Tibial nerve (tissue), 4 donors: Measurements from ENCODE around the gene TAS2R9. TPM values are rescaled to one million over a fixed set of nuclear protein-coding genes. Genes with fewer than 3 reads are reported as not detected.

Source experiments
- DNase-seq, 2 donors: peaks; one replicate each; pipeline ENCODE4 v3.0.0-alpha.2; 2019; ENCODE audit warnings: low spot score in 2 of 2
- H3K27ac ChIP-seq, 4 donors: fragments of 200-600 bp; sonication (generic) in 3 of 4; one replicate each; pipeline ENCODE4 v1.5.1; 2017 to 2019; ENCODE audit warnings: mild to moderate bottlenecking in 1 of 4
- H3K27me3 ChIP-seq, 2 donors: fragments of 200-600 bp; sonication (generic) in 1 of 2; one replicate each; pipeline versions ENCODE4 v1.5.1 to v1.6.0; 2017 to 2019
- H3K36me3 ChIP-seq, 3 donors: fragments of 200-600 bp; sonication (generic); one replicate each; pipeline ENCODE4 v1.5.1; 2018 to 2019
- H3K4me1 ChIP-seq, 4 donors: fragments of 200-600 bp; sonication (generic) in 3 of 4; one replicate each; pipeline ENCODE4 v1.5.1; 2017 to 2019
- H3K4me3 ChIP-seq, 4 donors: fragments of 200-600 bp; sonication (generic) in 3 of 4; one replicate each; pipeline ENCODE4 v1.5.1; 2017 to 2019; ENCODE audit warnings: mild to moderate bottlenecking in 1 of 4, moderate library complexity in 1 of 4
- H3K9me3 ChIP-seq, 4 donors: fragments of 200-600 bp; sonication (generic) in 3 of 4; one replicate each; pipeline ENCODE4 v1.5.1; 2017 to 2019
- CTCF ChIP-seq, 5 experiments: fragments of 200-600 bp in 3 of 5; fragments of 450-650 bp in 2 of 5; sonication (generic) in 3 of 5; IDR thresholded peaks; one replicate each; pipeline ENCODE4 v1.5.1; 2016 to 2019; ENCODE audit warnings: antibody characterized with exemption in 5 of 5, mild to moderate bottlenecking in 3 of 5, moderate library complexity in 2 of 5
- EP300 ChIP-seq, 2 donors: sonication (generic); formaldehyde crosslinking; IDR thresholded peaks; one replicate each; pipeline ENCODE4 v1.6.1; 2017; ENCODE audit warnings: antibody characterized with exemption in 2 of 2, mild to moderate bottlenecking in 1 of 2
- POLR2A ChIP-seq, 2 donors: fragments of 450-650 bp; IDR thresholded peaks; one replicate each; pipeline ENCODE4 v1.6.1; 2017; ENCODE audit warnings: antibody characterized with exemption in 2 of 2, mild to moderate bottlenecking in 2 of 2, moderate library complexity in 2 of 2
- WGBS, 2 donors: methylation state at CpG; one replicate each; pipeline ENCODE4 v1.1.5; 2018; 5-methylcytosine and 5-hydroxymethylcytosine counted together
- total RNA-seq, 4 donors: library from RNA; depleted of rRNA; stranded (reverse); fragments of >200 nt; gene quantifications; one replicate each; pipeline ENCODE4 v1.1.0, GENCODE V29; 2016

TAS2R9 gene
- total RNA-seq, 4 donors from 2014 or later: not detected

- Histone ChIP-seq H3K9me3 (no peaks in the 10 kb centered on the region), H3K4me3 (no peak overlapping the region), H3K27ac (no peak overlapping the region), H3K36me3 (peaks cover 0 to 45% (median 0%) of the 10 kb centered on the region in 3 donors), H3K27me3 (no peaks in the 10 kb centered on the region), H3K4me1 (peaks cover 0 to 5% (median 0%) of the 10 kb centered on the region in 4 donors)
- no peak for DNase-seq
- WGBS, 2 donors: 12 to 18% methylated on average over 2 of the region's 2 CpGs
- TF ChIP-seq EP300 (IDR thresholded peaks at IDR 0.05) (no peak), CTCF (IDR thresholded peaks at IDR 0.05) (no peak), POLR2A (IDR thresholded peaks at IDR 0.05) (no peak)
Measured at GRCh38 chr12:10847744-10848143, 37.8 kb upstream of the TAS2R9 start.

GRCh38 chr12:10842862-10843261, 32.9 kb upstream of the TAS2R9 start:
- DNase-seq: no peak
- peaks cover 0 to 38% (median 0%) of the 10 kb centered on the region in 3 donors for H3K36me3 ChIP-seq
- WGBS, 2 donors: 100% methylated on average over 2 of the region's 2 CpGs
- TF ChIP-seq CTCF (IDR thresholded peaks at IDR 0.05): no peak
- TF ChIP-seq EP300 (IDR thresholded peaks at IDR 0.05): no peak
- no peak for TF ChIP-seq POLR2A (IDR thresholded peaks at IDR 0.05)
- H3K27ac ChIP-seq: no peak overlapping the region
- no peak overlapping the region for H3K4me3 ChIP-seq
- H3K27me3 ChIP-seq: no peaks in the 10 kb centered on the region
- H3K4me1 ChIP-seq: no peaks in the 10 kb centered on the region
- no peaks in the 10 kb centered on the region for H3K9me3 ChIP-seq

GRCh38 chr12:10838461-10838860, 28.5 kb upstream of the TAS2R9 start:
- H3K27me3 ChIP-seq: no peaks in the 10 kb centered on the region
- H3K4me3 ChIP-seq: no peak overlapping the region
- no peak for DNase-seq
- WGBS, 2 donors: 82 to 92% methylated on average over 3 of the region's 3 CpGs
- H3K4me1 ChIP-seq: no peaks in the 10 kb centered on the region
- H3K27ac ChIP-seq: no peak overlapping the region
- peaks cover 0 to 6% (median 0%) of the 10 kb centered on the region in 4 donors for H3K9me3 ChIP-seq
- TF ChIP-seq POLR2A (IDR thresholded peaks at IDR 0.05): no peak
- no peak for TF ChIP-seq CTCF (IDR thresholded peaks at IDR 0.05)
- TF ChIP-seq EP300 (IDR thresholded peaks at IDR 0.05): no peak
- peaks cover 0 to 20% (median 0%) of the 10 kb centered on the region in 3 donors for H3K36me3 ChIP-seq

GRCh38 chr12:10829994-10830393, 20.0 kb upstream of the TAS2R9 start:
- Histone ChIP-seq H3K9me3 (no peaks in the 10 kb centered on the region), H3K36me3 (no peaks in the 10 kb centered on the region), H3K27ac (no peak overlapping the region), H3K4me1 (no peaks in the 10 kb centered on the region), H3K4me3 (no peak overlapping the region), H3K27me3 (no peaks in the 10 kb centered on the region)
- DNase-seq: no peak
- 90 to 94% methylated on average over 1 of the region's 1 CpG for WGBS, 2 donors
- TF ChIP-seq POLR2A (IDR thresholded peaks at IDR 0.05): no peak
- TF ChIP-seq CTCF (IDR thresholded peaks at IDR 0.05): no peak
- no peak for TF ChIP-seq EP300 (IDR thresholded peaks at IDR 0.05)

GRCh38 chr12:10826258-10826657, 16.3 kb upstream of the TAS2R9 start, which contains the start of gene TAS2R10:
Gene TAS2R10, minus strand, starts transcription at chr12:10826358. Its CDS starts 89 bp downstream, at chr12:10826269.
- Histone ChIP-seq H3K36me3 (no peaks in the 10 kb centered on the region), H3K9me3 (no peaks in the 10 kb centered on the region), H3K4me1 (no peaks in the 10 kb centered on the region), H3K27me3 (no peaks in the 10 kb centered on the region), H3K27ac (no peak within 1 kb of the TSS), H3K4me3 (no peak within 1 kb of the TSS)
- DNase-seq: no peak
- 87 to 88% methylated on average over 3 of the region's 3 CpGs for WGBS, 2 donors
- TF ChIP-seq EP300 (IDR thresholded peaks at IDR 0.05): no peak
- TF ChIP-seq CTCF (IDR thresholded peaks at IDR 0.05): no peak
- no peak for TF ChIP-seq POLR2A (IDR thresholded peaks at IDR 0.05)
